NCI-H2171 treated with DMSO at 0.1 percent for 48 hours (cell line): Measurements from ENCODE around the gene KDM6B.
"Not testable (repeated sequence)": the region's sequence is repeated elsewhere in the genome, so short reads cannot be mapped to it uniquely, and the experiment has no call there.

Experiments
- DNase-seq: peaks from one replicate; lab custom pipeline; 2025; lab: John Stamatoyannopoulos, UW

Gene KDM6B, protein sequence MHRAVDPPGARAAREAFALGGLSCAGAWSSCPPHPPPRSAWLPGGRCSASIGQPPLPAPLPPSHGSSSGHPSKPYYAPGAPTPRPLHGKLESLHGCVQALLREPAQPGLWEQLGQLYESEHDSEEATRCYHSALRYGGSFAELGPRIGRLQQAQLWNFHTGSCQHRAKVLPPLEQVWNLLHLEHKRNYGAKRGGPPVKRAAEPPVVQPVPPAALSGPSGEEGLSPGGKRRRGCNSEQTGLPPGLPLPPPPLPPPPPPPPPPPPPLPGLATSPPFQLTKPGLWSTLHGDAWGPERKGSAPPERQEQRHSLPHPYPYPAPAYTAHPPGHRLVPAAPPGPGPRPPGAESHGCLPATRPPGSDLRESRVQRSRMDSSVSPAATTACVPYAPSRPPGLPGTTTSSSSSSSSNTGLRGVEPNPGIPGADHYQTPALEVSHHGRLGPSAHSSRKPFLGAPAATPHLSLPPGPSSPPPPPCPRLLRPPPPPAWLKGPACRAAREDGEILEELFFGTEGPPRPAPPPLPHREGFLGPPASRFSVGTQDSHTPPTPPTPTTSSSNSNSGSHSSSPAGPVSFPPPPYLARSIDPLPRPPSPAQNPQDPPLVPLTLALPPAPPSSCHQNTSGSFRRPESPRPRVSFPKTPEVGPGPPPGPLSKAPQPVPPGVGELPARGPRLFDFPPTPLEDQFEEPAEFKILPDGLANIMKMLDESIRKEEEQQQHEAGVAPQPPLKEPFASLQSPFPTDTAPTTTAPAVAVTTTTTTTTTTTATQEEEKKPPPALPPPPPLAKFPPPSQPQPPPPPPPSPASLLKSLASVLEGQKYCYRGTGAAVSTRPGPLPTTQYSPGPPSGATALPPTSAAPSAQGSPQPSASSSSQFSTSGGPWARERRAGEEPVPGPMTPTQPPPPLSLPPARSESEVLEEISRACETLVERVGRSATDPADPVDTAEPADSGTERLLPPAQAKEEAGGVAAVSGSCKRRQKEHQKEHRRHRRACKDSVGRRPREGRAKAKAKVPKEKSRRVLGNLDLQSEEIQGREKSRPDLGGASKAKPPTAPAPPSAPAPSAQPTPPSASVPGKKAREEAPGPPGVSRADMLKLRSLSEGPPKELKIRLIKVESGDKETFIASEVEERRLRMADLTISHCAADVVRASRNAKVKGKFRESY (N-terminal part only)

DNA sequence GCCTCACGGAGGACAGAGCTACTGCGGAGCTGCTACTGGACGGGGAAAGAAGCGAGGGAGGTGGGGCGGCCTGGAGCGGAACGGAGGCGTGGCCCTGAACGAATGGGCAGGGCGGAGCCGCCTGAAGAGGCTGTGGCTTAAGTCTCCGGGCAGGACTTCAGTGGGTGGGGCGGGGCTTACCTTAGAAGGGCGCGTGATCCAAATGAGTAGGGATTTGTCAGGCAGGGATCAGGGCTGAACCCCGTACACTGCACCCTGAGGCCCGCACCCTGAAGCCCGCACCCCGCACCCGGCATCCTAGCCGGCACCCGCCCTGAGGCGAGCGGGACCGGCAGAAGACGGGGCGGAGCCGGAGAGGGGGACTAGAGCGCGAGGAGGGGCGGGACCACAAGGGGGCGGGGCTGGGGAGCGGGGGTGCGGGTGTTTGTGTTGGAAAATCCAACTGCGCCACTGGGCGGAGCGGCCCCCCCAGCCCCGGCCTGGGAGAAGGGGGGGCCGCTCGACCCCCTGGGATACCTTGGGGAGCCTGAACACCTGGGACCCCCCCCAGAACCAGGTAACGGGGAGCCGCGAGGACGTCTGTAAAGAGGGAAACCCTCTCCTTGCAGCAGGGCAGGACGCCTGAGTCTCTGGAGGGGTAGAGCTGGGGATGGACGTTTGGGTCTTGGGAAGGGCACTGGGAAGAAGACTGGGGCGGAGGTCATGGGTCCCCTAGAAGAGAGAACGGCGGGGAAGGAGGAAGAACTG is at the start of gene KDM6B:
Gene KDM6B (plus strand): TSS at position 423 of the 747 bp plus-strand sequence. CDS start 11,338 bp downstream, outside the sequence.
- peak; percentile 84 for DNase-seq

GRCh38 chr17:7786866-7787265 is 47.2 kb upstream of the KDM6B start:
- DNase-seq: no peak

DNA sequence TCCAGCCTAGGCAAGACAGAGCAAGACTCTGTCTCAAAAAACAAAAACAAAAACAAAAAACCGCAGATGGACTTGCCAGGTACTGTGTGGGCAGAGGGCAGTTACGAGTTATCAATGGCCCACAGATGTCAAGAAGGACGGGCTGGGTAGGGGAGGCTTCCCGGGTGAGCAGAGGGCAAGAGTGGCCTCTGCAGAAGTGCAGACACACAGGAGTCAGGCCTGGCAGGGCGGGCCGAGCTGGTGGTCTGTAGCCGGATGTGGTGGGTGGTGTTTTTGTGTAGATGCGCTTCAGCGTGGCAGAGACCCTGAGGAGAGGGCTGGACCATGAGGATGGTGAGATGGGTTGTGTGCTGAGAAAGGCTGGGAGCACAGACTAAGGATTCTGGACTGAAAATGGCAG is 44.9 kb upstream of the KDM6B start:
- no peak for DNase-seq

GRCh38 chr17:7790150-7790549 is 43.9 kb upstream of the KDM6B start:
- no peak for DNase-seq

- DNase-seq: no peak
These were observed 41.4 kb upstream of the KDM6B start for GRCh38 chr17:7792611-7793010.

DNA sequence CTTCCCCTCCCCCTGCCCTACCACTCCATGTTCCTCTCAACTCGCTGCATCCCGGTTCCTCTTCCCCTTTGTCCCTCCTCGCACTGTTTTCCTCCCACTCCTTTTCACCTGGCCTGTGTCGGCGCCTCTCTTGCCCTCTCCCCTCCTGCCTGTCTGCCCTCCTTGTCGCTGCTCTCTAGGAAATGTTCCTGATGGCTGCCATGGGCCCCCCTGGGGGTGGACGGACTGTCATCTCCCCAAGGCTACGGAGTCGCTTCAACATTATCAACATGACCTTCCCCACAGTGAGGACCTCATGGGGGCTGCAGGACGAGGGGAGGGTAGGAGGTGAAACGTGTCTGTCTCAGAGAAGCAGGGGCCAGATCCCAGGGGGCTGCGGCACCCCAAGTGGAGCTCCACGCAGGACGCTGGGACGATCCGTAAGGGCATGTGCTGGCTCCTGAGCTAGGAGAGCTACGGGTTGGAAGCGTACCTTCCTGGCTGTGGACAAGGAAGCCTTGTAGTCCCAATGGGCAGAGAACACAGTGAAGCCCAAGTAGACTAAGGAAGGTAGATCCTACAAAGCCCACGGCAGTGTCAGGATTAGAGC is 39.8 kb upstream of the KDM6B start:
- no peak for DNase-seq

DNA sequence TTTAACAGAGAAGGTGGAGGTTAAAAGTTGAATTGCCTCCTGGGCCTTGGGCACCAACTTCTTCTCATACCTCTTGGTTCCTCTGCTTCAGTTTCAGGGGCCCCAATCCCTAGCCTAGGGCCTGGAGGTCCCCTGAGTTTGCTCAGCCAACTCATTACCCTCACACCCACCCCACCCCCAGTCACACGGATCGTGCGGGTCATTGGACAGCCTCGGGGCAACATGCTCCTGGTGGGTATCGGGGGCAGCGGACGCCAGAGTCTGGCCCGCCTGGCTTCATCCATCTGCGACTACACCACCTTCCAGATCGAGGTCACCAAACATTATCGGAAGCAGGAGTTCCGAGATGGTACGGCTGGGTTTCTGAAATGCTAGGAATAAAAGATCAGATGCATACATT is 36.0 kb upstream of the KDM6B start:
- no peak for DNase-seq

GRCh38 chr17:7798839-7799238 is 35.2 kb upstream of the KDM6B start:
- no peak for DNase-seq

- no peak for DNase-seq
These were observed 30.0 kb upstream of the KDM6B start for GRCh38 chr17:7803981-7804380.

GRCh38 chr17:7806587-7806986 is 27.4 kb upstream of the KDM6B start:
- no peak for DNase-seq

- no peak for DNase-seq
These were observed 26.8 kb upstream of the KDM6B start for GRCh38 chr17:7807206-7807605.

- no peak for DNase-seq
These were observed 24.8 kb upstream of the KDM6B start for GRCh38 chr17:7809086-7809790.

- not testable (repeated sequence) for DNase-seq
These were observed 24.1 kb upstream of the KDM6B start for GRCh38 chr17:7809791-7810343.

DNA sequence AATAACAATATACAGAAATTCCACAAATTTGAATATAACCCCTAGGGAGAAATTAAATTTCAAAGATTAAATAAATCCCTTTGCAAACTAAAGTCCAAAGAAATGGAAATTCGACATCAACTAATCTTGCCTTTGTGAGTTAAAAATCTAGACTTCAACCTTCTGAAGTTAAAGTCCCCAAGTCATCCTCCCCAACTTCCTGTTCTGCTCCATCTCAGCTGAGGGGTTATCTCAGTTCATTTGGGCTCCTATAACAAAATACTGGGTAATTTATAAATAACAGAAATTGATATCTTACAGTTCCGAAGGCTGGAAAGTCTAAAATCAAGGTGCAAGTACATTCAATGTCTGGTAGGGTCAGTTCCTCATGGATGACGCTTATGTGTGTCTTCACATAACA is 22.8 kb upstream of the KDM6B start:
- no peak for DNase-seq

- DNase-seq: no peak
These were observed 19.0 kb upstream of the KDM6B start for GRCh38 chr17:7814969-7815368.

GRCh38 chr17:7816926-7817642 is 16.9 kb upstream of the KDM6B start:
- DNase-seq: no peak

DNA sequence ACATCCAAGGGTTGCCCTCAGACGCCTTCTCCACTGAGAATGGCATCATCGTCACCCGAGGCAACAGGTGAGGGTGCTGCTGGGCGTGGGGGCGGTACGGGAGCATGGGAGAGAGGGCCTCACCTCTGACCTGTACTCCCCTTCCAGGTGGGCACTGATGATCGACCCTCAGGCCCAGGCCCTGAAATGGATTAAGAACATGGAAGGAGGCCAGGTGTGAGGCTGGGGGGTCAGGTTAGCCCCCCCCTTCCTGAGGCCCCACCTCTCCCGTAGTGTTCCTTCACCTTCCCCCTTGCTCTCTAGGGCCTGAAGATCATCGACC is 16.4 kb upstream of the KDM6B start:
- DNase-seq: no peak

DNA sequence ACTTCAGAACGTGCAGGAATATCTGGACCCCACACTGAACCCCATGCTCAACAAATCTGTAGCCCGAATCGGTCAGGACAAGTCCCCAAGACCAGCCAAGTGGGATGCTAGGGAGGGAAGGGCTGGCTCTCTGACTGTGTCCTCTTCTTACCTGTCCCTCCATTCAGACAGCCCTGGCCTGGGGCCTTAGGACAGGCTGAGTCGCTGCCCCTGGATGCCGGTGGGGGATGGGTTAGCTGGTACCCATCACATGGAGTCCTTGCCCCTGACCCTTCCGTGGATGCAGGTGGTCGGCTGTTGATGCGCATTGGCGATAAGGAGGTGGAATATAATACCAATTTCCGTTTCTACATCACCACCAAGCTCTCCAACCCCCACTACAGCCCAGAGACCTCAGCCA is 16.0 kb upstream of the KDM6B start:
- DNase-seq: no peak

- no peak for DNase-seq
These were observed 15.0 kb upstream of the KDM6B start for GRCh38 chr17:7818746-7819645.
